ENCODE measurements around the gene KIAA1143.

The KIAA1143 gene

GRCh38 chr3:44761424-44762169 is at the start of gene KIAA1143, which contains the start of gene KIF15:
KIAA1143 (minus strand) TSS chr3:44761619; CDS start chr3:44761602, 17 bp downstream.
KIF15 (plus strand) TSS chr3:44761794; CDS start chr3:44761866, 72 bp downstream.
- DNase-seq (ENCODE audit: low read depth in 3 of 3): peak; percentile 95 to 98 (median 97)

- no peak for DNase-seq (ENCODE audit: low read depth in 3 of 3)
These were observed 44.5 kb upstream of the KIAA1143 start for GRCh38 chr3:44805960-44806359.

GRCh38 chr3:44803298-44803697 is 41.9 kb upstream of the KIAA1143 start:
- DNase-seq (ENCODE audit: low read depth in 3 of 3): no peak

- DNase-seq (ENCODE audit: low read depth in 3 of 3): no peak
These were observed 40.6 kb upstream of the KIAA1143 start for GRCh38 chr3:44802011-44802410.

- DNase-seq (ENCODE audit: low read depth in 3 of 3): no peak
These were observed 33.8 kb upstream of the KIAA1143 start for GRCh38 chr3:44795197-44795596.

- DNase-seq (ENCODE audit: low read depth in 3 of 3): no peak
These were observed 21.5 kb upstream of the KIAA1143 start for GRCh38 chr3:44782891-44783290.

- DNase-seq (ENCODE audit: low read depth in 3 of 3): no peak
These were observed 10.7 kb upstream of the KIAA1143 start for GRCh38 chr3:44772099-44772442.

- no peak for DNase-seq (ENCODE audit: low read depth in 3 of 3)
These were observed 10.1 kb upstream of the KIAA1143 start for GRCh38 chr3:44771424-44772098.

- DNase-seq (ENCODE audit: low read depth in 3 of 3): no peak
These were observed 2.8 kb upstream of the KIAA1143 start for GRCh38 chr3:44764248-44764647.

- DNase-seq (ENCODE audit: low read depth in 3 of 3): no peak
These were observed 1.3 kb upstream of the KIAA1143 start for GRCh38 chr3:44762690-44763089.

GRCh38 chr3:44762170-44762677 is 805 bp upstream of the KIAA1143 start:
- DNase-seq (ENCODE audit: low read depth in 3 of 3): no peak

- no peak for DNase-seq (ENCODE audit: low read depth in 3 of 3)
These were observed 357 bp downstream of the KIAA1143 start for GRCh38 chr3:44761101-44761423.

- no peak for DNase-seq (ENCODE audit: low read depth in 3 of 3)
These were observed 26.7 kb downstream of the KIAA1143 start for GRCh38 chr3:44734646-44735168.

GRCh38 chr3:44729384-44729910 is 32.0 kb downstream of the KIAA1143 start, which contains the start of gene ZNF501:
ZNF501 (plus strand) TSS chr3:44729635; CDS start chr3:44734422, 4,787 bp downstream.
- peak; percentile 62 to 87 (median 76) for DNase-seq (ENCODE audit: low read depth in 3 of 3)

GRCh38 chr3:44722103-44722401 is 39.4 kb downstream of the KIAA1143 start:
- DNase-seq (ENCODE audit: low read depth in 3 of 3): no peak

GRCh38 chr3:44721231-44722102 is 40.0 kb downstream of the KIAA1143 start:
- no peak for DNase-seq (ENCODE audit: low read depth in 3 of 3)

- DNase-seq (ENCODE audit: low read depth in 3 of 3): peak; percentile 20 to 51 (median 45)
These were observed 48.9 kb downstream of the KIAA1143 start, which contains the start of gene ZNF502 for GRCh38 chr3:44712455-44713075. ZNF502 (plus strand) TSS chr3:44712660; CDS start chr3:44720262, 7,602 bp downstream.

Data from stimulated activated CD4-positive, alpha-beta T cell treated with anti-CD3 and anti-CD28 coated beads, TNF-alpha, amount 100 ng/mL, for 48 hours (primary cell).